IPS-15b (cell line): ENCODE data around the gene HINT2.

ENCODE experiments used
- H3K27me3 ChIP-seq: one replicate; pipeline ENCODE4 v1.6.1; 2013; ENCODE audit warnings: low read length; ENCODE audit not compliant: control insufficient read depth, insufficient read depth
- H3K36me3 ChIP-seq: one replicate; pipeline ENCODE4 v1.6.1; 2013; ENCODE audit warnings: low read length; ENCODE audit not compliant: control insufficient read depth, insufficient read depth
- H3K4me1 ChIP-seq: one replicate; pipeline ENCODE4 v1.6.1; 2013; ENCODE audit warnings: mild to moderate bottlenecking, low read length; ENCODE audit not compliant: control insufficient read depth, insufficient read depth
- H3K4me3 ChIP-seq: one replicate; pipeline ENCODE4 v1.5.1; 2013; ENCODE audit warnings: low read depth, low read length
- H3K9ac ChIP-seq: one replicate; pipeline ENCODE4 v1.6.1; 2013; ENCODE audit warnings: low read depth, mild to moderate bottlenecking, low read length
- H3K9me3 ChIP-seq: one replicate; pipeline ENCODE4 v1.6.1; 2013; ENCODE audit warnings: mild to moderate bottlenecking, low read length; ENCODE audit not compliant: control insufficient read depth, insufficient read depth

The HINT2 gene

DNA sequence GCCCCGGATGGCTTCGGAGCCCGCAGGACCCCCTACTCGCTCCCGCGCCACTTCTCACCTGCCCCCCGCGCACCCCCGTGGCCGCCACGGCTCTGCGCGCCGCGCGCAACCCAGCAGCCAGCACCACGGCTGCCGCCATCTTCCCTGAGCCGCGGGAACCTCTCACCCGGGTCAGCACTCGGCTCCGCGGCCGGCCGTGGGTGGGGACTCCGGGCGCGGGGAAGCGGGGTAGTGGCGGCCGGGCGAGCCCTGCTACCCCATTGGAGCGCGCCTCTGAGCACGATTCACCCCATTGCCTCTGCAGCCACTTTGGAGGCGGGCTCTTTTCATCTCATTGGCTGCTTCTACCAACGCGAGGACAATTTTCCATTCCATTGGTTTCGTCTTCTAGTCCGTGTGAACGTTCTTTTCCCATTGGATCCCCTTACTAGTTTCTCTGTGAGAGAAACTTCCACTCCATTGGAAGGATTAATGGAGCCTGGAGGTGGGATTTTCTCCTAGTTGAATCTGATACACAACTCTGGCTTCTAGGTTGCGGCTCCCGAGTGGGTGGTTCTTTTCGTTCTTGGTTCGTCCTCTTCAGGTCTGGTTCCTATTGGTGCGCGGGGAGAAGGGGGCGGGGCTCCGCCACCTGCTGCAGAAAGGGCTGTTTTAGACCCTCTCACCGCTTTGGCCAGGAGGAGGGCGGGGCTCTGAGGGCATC lies at the start of gene HINT2:
TSS of gene HINT2 (minus strand) at position 202 of the 703 bp plus-strand sequence. CDS start at position 139, 63 bp downstream.
- Histone ChIP-seq H3K9me3 (no peaks in the 10 kb centered on the region), H3K27me3 (no peaks in the 10 kb centered on the region), H3K9ac (peak within 1 kb of the TSS; percentile 79), H3K36me3 (no peaks in the 10 kb centered on the region), H3K4me3 (peak within 1 kb of the TSS; percentile 82), H3K4me1 (peaks cover 10% of the 10 kb centered on the region)

DNA sequence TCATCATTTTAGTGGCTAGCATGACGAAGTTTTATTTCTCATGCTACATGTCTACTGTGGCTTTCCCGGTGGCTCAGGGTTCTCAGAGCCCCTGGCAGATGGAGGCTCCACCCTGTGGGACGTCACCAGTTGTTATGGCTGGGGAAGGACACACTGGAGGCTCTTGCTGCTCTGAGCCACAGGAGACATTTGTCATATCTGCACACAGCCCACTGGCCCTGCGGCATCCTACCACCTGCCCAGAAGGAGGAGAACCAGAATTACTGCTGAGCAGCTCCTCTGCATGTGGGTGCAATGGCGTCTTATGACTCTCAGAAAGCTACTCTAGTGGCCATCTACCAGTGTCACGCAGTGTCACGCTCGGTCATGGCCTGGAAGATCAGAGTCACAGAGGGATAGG lies 48.7 kb upstream of the HINT2 start:
- H3K4me1 ChIP-seq: no peaks in the 10 kb centered on the region
- no peaks in the 10 kb centered on the region for H3K36me3 ChIP-seq
- H3K9me3 ChIP-seq: no peaks in the 10 kb centered on the region
- H3K9ac ChIP-seq: no peak overlapping the region
- no peak overlapping the region for H3K4me3 ChIP-seq
- H3K27me3 ChIP-seq: peaks cover 12% of the 10 kb centered on the region

DNA sequence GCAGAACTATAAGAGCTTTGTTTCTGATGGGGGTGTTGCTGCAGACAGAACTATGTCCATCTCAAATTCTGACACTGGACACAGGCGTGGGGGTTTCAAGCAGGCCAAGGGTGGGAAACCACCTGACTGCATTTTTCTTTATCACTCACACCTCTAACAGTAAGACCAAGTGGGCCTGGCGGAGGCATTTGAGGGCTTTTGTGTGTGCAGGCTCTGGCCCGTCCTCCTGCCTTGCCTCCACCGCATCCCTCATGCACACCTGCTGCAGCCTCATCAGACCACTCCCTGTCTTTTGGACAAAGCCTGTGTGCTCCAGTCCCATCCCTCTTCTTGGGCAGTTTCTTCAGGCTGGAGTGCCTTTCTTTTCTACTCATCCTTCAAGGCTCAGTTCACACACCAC lies 47.5 kb upstream of the HINT2 start:
- peaks cover 12% of the 10 kb centered on the region for H3K27me3 ChIP-seq
- H3K36me3 ChIP-seq: no peaks in the 10 kb centered on the region
- H3K4me3 ChIP-seq: no peak overlapping the region
- H3K9me3 ChIP-seq: no peaks in the 10 kb centered on the region
- H3K4me1 ChIP-seq: no peaks in the 10 kb centered on the region
- no peak overlapping the region for H3K9ac ChIP-seq

DNA sequence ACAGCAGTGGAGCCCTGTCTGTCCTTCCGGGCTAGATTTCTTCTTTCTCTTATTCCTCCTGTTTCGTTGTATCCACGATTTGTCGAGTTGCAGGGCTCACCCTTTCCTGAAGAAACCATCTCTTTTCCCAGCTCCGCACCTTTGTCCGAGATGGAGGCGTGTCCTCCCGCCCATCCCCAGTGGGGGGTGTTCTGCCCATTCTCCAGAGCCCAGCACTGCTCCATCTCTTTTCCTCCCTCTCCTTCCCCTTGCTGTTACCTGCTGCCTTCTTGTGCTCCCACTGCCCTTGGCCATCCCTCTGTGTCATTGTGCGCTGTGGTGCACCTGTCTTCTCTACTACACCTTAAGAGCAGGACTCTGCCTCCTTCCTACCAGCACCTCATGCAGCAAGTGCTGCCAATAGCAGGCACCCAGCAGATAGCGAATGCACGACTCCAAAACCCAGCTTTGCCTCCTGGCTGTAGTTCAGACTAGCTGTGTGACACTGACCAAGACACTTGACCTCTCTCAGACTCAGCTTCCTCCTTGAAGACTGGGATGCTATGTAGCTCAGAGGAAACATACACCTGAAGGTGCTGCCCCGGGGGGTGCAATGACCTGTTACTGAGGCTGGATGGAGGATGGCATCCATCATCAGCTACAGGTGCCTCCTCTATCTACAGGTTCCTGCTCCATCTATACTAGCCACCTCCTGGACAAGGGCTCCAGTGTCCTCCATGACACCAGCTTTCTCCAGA lies 46.5 kb upstream of the HINT2 start:
- peaks cover 12% of the 10 kb centered on the region for H3K27me3 ChIP-seq
- H3K9ac ChIP-seq: no peak overlapping the region
- no peaks in the 10 kb centered on the region for H3K36me3 ChIP-seq
- H3K4me1 ChIP-seq: no peaks in the 10 kb centered on the region
- no peak overlapping the region for H3K4me3 ChIP-seq
- no peaks in the 10 kb centered on the region for H3K9me3 ChIP-seq

DNA sequence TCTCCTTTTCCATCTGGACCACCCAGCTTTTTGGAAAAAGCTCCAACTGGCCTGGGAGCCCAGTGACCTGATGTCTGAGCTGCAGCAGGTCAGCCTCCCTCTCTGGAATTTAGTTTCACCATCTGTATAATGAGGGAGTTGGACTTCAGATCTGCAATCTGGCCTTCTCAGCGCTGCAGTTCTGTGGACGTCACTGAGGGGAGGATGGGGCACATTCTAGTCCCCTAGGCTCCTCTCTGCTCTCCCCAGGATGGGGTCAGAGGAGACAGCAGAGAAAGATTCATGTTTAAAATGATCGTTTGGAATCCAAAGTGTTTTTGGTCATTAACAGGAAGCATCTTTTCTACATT lies 45.1 kb upstream of the HINT2 start:
- Histone ChIP-seq H3K36me3 (no peaks in the 10 kb centered on the region), H3K9ac (no peak overlapping the region), H3K27me3 (peaks cover 14% of the 10 kb centered on the region), H3K4me3 (no peak overlapping the region), H3K9me3 (no peaks in the 10 kb centered on the region), H3K4me1 (no peaks in the 10 kb centered on the region)

DNA sequence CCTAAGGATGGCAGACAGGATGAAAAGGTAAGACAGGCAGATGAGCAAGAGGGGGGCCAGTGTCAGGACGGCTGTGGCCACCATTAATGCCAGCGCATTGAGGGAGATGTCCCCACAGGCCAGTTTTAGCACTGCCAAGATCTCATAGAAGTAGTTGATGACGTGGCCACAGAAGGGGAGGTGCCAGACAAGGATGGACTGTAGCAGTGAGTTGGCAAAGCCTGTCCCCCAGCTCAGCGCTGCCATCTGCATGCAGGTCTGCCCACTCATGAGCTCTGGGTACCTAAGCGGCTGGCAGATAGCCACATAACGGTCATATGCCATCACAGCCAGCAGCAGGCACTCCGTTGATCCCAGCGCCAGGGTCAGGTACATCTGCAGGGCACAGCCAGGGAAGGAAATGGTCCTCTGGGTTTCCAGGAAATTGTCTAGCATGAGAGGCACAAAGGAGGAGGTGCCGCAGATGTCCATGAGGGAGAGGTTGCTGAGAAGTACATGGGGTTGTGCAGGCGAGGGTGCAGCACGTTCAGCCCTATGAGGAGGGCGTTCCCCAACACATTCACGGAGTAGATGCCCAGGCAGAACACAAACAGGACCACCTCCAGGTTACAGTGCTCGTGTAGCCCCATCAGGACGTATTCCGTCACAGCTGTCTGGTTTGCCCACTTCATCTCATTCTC lies 44.6 kb upstream of the HINT2 start:
- H3K4me1 ChIP-seq: no peaks in the 10 kb centered on the region

GRCh38 chr9:35858458-35858857 lies 43.6 kb upstream of the HINT2 start:
- Histone ChIP-seq H3K4me1 (no peaks in the 10 kb centered on the region), H3K9ac (no peak overlapping the region), H3K4me3 (no peak overlapping the region), H3K9me3 (no peaks in the 10 kb centered on the region), H3K27me3 (peaks cover 14% of the 10 kb centered on the region), H3K36me3 (no peaks in the 10 kb centered on the region)

More for the DNA sequence above, 44.6 kb upstream of the HINT2 start:
- Histone ChIP-seq H3K36me3 (no peaks in the 10 kb centered on the region), H3K4me3 (no peak overlapping the region), H3K9me3 (no peaks in the 10 kb centered on the region), H3K27me3 (peaks cover 14% of the 10 kb centered on the region), H3K9ac (no peak overlapping the region)

DNA sequence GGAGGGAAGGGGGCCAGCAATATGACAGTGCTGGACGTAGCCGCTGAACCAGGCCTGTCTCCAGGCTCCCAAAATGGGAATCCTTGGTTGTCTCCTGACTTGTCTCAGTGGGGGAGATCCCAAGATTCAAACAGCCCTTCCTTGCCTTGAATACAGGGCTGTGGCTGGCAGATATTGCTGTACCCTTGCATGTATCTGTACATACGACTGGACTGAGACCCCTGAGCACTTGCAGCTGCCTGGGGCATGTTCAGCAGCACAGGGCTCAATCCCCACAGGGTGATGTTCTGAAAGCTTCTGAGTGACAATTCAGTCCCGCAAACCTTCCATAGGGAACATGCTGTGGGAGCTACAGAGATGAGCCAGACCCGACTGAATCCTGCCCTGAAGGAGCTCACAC lies 42.0 kb upstream of the HINT2 start:
- no peak overlapping the region for H3K4me3 ChIP-seq
- H3K36me3 ChIP-seq: peaks cover 3% of the 10 kb centered on the region
- no peaks in the 10 kb centered on the region for H3K9me3 ChIP-seq
- H3K4me1 ChIP-seq: no peaks in the 10 kb centered on the region
- H3K9ac ChIP-seq: no peak overlapping the region
- H3K27me3 ChIP-seq: peaks cover 11% of the 10 kb centered on the region

- Histone ChIP-seq H3K4me1 (no peaks in the 10 kb centered on the region), H3K9me3 (no peaks in the 10 kb centered on the region), H3K4me3 (no peak overlapping the region), H3K36me3 (peaks cover 3% of the 10 kb centered on the region), H3K27me3 (peaks cover 10% of the 10 kb centered on the region), H3K9ac (no peak overlapping the region)
Measured at GRCh38 chr9:35856206-35856605, 41.4 kb upstream of the HINT2 start.

GRCh38 chr9:35854091-35854762 lies 39.4 kb upstream of the HINT2 start:
- peaks cover 2% of the 10 kb centered on the region for H3K27me3 ChIP-seq
- H3K4me1 ChIP-seq: no peaks in the 10 kb centered on the region
- H3K36me3 ChIP-seq: peaks cover 3% of the 10 kb centered on the region
- H3K9ac ChIP-seq: no peak overlapping the region
- H3K4me3 ChIP-seq: no peak overlapping the region
- H3K9me3 ChIP-seq: no peaks in the 10 kb centered on the region

DNA sequence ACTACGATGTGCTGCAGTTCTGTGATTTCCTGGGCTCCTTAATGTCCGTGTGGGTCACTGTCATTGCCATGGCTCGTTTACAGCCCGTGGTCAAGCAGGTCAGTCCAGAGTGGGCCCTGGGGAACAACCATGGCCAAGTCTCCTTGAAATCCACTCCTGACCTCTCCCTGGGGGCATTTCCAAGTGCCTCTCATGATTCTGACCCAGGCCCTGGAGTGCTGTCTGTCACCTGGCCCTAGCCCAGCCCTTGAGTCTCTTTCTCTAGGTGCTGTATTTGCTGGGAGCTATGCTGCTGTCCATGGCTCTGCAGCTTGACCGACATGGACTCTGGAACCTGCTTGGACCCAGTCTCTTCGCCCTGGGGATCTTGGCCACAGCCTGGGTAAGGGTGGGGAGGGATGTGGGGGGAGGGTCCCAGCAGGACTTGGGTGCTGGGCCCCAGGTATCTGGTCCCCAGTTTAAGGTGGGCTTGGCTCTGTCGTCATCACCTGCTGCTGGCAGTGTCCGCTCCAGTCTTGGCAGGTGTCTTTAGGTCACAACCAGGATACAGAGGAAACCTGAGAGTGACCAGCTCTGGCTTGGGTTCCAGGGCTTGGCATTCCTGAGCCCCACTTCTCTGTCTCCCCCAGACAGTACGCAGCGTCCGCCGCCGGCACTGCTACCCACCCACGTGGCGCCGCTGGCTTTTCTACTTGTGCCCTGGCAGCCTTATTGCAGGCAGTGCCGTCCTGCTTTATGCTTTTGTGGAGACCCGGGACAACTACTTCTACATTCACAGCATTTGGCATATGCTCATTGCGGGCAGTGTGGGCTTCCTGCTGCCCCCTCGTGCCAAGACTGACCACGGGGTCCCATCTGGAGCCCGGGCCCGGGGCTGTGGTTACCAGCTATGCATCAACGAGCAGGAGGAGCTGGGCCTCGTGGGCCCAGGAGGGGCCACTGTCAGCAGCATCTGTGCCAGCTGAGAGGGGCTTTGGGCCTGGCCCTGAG lies 38.3 kb upstream of the HINT2 start:
- peaks cover 3% of the 10 kb centered on the region for H3K36me3 ChIP-seq
- peaks cover 2% of the 10 kb centered on the region for H3K27me3 ChIP-seq
- no peak overlapping the region for H3K9ac ChIP-seq
- H3K9me3 ChIP-seq: no peaks in the 10 kb centered on the region
- no peak overlapping the region for H3K4me3 ChIP-seq
- H3K4me1 ChIP-seq: no peaks in the 10 kb centered on the region
